T47D (cell line): Measurements from ENCODE around the gene GLP1R.

Experiments
- DNase-seq, 2 experiments: peaks; one replicate each; pipeline versions ENCODE4 v3.0.0 to v3.0.0-alpha.2; 2011 to 2012; ENCODE audit warnings: low read depth in 1 of 2, low spot score in 1 of 2
- JUND ChIP-seq: IDR thresholded peaks from 2 replicates; pipeline ENCODE4 v1.6.1; 2012; ENCODE audit warnings: low read depth
- in situ Hi-C: cut with HindIII; loops from 2 replicates; pipeline ENCODE4 v1.10.0; 2016; ENCODE audit warnings: low sequenced_read_pairs, low pct_unique_long_range_greater_than_20kb

GLP1R gene

DNA sequence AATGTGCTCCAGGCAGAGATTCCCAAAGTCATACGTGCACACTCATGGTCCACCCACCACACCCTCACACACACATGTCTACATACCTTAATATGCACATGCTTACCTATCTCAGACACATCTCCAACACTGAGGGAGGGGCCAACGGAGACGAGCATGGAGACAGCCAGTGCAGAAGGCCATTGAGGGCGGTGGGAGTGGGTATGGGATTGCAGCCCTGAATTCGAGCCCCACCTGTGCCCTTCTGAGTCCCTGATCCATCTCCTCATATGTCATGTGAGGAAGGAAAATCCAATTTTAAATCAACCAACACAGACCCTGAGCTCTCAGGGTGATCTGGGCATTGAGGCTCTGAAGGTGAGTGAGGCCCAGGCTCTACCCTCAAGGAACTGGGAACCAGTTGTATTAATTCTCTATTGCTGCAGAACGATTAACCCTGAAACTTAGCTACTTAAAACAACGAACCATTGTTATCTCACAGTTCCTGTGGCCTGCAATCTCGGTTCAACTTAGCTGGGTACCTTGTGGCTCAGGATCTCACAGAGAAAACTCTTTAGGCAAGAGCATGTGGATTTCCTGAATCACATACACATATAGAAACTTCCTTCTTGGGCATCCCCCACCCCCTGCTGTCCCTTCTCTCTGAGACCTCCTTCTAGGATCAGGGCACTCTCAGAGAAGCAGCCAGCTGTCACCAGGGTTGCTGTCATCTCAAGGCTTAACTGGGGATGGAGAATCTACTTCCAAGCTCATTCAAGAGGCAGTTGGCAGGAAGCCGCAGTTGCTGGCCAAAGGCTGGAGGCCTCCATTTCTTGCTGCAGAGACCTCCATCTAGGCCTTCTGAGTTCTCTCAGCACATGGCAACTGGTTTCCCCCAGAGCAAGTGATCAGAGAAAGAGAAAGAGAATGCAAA is 28.3 kb downstream of the GLP1R start:
- in situ Hi-C loops, result no loop called here
- no peak for TF ChIP-seq JUND
- DNase-seq, result no peak

DNA sequence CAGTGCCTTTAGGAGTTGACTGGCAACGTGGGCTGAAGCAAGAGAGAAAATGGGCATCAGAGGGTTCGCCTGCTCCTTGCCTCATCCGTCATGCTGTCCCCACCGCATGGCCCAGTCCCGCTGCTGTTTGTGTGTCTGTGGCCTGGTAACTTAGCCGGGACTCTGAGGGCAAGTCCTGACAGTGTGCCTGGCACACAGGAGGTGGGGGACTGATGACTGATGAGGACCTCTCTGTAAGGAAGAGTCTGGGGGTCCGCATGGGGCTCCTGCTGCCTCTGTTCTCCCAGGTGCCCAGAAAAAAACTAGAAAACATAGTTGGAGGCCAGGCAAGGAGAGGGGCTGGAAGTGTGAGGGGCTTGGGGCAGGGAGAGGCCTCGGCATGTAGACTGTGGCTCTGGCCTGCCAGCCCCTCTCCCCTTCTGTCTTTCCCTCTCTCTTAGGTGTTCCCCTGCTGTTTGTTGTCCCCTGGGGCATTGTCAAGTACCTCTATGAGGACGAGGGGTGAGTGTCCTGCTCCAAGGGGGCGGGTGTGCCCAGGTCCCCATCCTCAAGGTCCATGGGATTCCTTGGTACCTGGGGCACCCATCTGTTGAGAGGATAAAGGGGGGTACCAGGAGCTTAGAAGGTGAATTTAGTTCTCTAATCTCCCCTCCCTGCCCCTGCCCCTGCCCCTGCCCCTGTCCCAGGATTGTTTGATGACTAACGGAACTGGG is 29.5 kb downstream of the GLP1R start:
- in situ Hi-C loops, result no loop called here
- DNase-seq, result no peak
- no peak for TF ChIP-seq JUND

DNA sequence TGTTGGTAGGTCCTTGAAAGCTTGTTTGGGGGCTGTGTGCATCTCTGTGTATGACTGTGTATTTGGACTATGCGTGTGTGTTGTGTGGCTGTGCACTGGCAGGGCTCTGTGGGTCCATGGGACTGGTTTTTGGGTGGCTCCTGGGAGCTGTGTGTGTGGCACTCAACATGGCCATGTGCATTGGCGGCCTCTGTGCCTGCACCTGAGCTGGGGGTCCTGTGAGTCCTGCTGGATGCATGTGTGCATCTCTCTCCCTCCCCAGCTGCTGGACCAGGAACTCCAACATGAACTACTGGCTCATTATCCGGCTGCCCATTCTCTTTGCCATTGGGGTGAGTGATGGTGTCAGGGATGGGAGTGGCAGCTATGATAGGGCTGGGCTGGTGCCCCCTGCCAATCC is 30.1 kb downstream of the GLP1R start:
- no peak for DNase-seq
- no peak for TF ChIP-seq JUND
- in situ Hi-C loops, result no loop called here

DNA sequence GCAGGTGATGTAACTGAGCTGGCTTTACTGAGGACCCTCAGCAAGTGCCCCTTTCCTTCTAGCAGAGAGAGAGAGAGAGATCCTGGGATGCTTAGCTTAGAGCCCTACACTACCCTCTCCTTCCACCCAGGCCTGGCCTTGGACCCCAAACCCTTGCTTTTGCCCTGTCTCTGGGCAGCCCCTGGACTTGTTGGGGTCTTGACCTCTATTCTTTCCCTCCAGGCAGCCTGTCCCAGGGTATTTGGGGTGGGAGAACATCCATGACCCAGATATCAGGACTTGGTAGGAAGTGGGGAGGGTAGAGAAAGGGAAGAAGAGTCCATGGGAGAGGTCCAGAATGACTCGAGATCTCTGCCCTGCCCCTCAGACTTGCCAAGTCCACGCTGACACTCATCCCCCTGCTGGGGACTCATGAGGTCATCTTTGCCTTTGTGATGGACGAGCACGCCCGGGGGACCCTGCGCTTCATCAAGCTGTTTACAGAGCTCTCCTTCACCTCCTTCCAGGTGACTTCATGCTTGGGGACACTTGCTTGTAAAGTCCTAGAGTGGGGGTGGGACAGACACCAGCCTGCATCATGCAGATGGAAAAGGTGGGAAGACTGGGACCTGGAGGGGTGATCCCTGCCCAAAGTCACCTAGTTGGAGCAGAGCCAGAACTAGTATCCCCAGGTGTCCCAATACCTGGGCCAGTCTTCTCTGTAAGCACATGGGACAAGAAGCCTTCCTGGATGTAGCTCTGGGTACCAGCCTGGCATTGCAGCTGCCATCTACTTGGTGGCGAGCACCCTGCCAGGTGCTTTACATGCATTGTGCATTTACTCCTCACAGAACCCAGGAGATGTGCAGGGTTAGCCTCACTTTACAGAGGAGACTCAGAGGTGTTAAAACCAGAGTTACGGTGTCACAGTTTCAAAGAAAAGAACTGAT is 30.9 kb downstream of the GLP1R start:
- in situ Hi-C loops, result no loop called here
- no peak for DNase-seq
- TF ChIP-seq JUND, result no peak

DNA sequence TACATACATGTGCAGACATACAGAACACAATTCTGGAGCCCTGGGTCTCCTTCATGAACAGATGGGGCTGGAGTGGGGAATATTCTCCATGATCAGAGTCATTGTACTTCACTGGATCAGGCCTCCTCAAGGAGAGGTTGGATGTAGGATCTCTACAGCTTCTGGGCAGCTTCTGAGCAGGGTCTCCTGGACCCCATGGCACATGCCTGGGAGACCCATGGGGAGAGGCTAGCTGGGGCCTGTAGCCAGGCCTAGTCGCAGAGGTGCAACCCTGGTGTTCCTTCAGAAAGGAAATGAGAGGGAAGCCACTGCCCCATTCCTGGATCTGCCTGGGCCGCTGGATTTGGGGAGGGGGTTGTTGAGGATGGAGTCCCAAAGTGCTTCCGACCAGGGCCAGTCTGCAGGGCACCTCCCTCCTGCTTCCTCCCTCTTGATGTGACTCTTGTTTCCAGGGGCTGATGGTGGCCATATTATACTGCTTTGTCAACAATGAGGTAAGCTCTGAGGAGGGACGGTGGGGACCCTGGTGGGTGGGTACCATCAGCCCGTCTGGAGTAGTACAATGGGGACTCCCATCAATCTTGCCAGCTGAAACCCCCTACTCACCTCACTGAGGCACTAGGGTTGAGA is 31.8 kb downstream of the GLP1R start:
- in situ Hi-C loops, result no loop called here
- no peak for TF ChIP-seq JUND
- no peak for DNase-seq

DNA sequence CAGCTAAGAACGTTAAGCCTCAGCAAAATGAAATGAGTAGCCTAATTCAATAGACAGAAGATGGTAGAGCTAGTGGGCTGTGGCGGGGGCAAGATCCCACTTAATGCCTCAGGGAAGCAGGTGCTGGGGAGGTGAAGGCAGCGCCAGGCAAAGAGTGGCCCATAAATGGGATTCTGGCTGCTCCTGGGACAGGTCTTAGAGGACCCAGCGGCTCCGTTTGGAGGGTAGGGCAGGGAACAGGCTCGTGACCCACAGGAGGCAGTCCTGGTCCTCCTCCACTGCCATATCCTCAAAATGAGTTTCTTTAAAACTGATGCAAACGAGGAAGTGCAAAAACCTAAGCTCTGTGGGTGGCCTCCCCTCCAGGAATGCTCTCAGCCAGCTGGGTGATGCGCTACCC is 33.7 kb downstream of the GLP1R start:
- no peak for TF ChIP-seq JUND
- in situ Hi-C loops, result no loop called here
- DNase-seq, result no peak

DNA sequence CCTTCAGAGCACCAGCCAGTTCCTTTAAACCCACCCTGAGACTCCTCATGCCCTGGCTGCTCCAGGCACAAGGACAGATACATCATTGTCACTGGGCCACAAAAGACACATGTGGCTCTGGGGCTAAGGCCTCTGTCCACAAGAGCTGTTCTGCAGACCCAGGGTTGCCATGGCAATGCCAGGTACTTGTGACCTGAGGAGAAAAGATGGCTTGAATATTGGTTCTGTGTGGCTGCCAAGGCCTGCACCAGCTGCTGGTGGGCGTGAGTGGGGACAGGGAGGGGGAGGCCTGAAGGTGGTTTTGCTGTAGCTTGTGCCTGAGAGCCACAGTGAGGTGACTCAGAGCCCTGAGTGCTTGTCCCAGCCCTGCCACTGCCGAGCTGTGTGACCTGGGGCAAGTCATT is 34.7 kb downstream of the GLP1R start:
- in situ Hi-C loops, result no loop called here
- no peak for TF ChIP-seq JUND
- no peak for DNase-seq

DNA sequence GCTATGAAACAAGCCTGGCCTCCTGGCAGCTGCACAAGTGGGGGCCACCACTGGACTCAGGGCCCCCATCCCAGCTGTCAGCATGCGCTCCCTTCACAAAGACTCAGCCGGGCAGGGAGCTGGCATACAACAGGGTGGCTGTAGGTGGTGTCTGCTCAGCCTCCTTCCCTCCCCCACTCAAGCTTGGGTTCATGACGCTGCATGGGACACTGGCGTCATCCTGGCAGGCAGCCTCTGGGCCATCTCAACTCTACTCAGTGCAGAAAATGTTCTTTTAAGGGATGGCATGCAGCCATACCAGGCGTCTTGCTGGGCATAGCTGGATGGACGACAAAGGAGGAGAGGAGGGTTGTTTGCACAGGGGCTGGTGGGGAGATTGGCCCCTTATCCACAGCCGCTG is 35.9 kb downstream of the GLP1R start:
- no peak for DNase-seq
- in situ Hi-C loops, result no loop called here
- TF ChIP-seq JUND, result no peak

DNA sequence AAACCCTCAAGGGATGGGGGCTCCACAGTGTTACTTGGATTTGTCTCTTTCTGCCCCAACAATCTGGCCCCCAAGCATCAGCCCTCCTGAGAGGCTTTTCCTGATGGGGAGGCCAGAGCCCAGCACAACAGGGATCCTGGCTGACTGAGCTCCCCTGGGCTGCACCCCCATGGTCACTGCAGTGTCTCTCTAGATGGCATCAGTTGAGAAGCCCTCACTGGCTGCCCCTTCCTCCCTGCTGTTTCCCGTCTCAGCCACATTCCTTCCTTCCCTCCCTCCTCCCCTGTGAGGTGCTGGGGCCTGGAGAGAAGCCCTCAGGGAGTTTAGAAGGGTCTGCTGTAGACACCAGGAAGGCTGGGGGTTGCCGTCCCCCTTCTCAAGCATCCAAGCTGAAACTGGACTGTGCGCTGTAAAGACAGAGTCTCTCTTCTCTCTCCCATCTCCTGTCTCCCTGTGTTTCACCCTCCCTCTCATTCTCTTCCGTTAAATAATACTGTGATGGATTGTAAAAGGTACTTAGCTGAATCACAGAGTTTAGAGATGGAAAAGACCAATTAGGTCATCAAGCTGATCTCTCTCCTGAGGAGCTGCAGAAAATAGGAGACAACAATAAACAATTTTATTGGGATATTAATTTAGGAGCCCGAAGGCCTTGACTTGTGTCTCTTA is 36.7 kb downstream of the GLP1R start:
- no peak for DNase-seq
- TF ChIP-seq JUND, result no peak
- in situ Hi-C loops, result no loop called here

DNA sequence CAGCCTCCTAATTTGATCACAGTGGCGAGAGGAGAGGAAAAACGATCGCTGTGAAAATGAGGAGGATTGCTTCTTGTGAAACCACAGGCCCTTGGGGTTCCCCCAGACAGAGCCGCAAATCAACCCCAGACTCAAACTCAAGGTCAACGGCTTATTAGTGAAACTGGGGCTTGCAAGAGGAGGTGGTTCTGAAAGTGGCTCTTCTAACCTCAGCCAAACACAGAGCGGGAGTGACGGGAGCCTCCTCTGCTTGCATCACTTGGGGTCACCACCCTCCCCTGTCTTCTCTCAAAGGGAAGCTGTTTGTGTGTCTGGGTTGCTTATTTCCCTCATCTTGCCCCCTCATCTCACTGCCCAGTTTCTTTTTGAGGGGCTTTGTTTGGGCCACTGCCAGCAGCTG is 37.7 kb downstream of the GLP1R start:
- no peak for DNase-seq
- in situ Hi-C loops, result no loop called here
- no peak for TF ChIP-seq JUND

DNA sequence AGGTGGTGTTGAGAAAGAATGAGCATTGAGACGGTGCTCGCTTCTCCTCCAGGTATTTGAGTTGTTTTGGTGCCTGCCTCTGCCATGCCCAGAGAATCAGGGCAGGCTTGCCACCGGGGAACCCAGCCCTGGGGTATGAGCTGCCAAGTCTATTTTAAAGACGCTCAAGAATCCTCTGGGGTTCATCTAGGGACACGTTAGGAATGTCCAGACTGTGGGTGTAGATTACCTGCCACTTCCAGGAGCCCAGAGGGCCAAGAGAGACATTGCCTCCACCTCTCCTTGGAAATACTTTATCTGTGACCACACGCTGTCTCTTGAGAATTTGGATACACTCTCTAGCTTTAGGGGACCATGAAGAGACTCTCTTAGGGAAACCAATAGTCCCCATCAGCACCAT is 38.1 kb downstream of the GLP1R start:
- in situ Hi-C loops, result no loop called here
- no peak for TF ChIP-seq JUND
- no peak for DNase-seq

DNA sequence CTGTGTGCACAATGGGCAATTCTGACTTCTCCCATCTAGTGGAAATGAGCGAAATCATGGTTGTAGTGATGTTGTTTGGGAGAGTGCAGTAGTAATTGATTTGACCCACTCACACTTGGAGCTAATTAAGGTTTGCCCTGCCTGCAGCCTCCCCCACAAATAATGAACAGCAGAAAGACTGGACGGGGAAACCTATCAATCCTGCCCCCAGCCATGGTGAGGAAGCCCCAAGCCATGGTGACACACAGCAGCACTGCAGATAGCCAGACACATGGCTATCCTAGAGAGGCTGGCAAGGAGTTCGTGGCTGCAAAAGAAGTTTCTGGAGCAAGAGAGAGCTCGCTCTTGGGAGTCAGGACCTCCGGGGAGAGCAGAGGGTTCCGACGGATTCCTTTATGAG is 38.6 kb downstream of the GLP1R start:
- in situ Hi-C loops, result no loop called here
- TF ChIP-seq JUND, result no peak
- DNase-seq, result no peak
